IMR-90 (cell line): Measurements from ENCODE around the gene TASL. TPM values are rescaled to one million over a fixed set of nuclear protein-coding genes. Genes with fewer than 3 reads are reported as not detected.

Experiments
- ATAC-seq: fragments of 200-7000 bp; cut with Tn5 transposase; 2 replicates; pipeline ENCODE4 v1.9.1; 2020; ENCODE audit warnings: low read depth, mild to moderate bottlenecking, moderate library complexity
- BruUV-seq: library from RNA; stranded (reverse); fragments of 400-500 nt; replicated peaks from 2 replicates; lab custom pipeline; 2021; lab: Mats Ljungman, UMichigan
- CTCF ChIA-PET: fragments of 300-600 bp; formaldehyde crosslinking; extraction: SDS; loops from one replicate; lab custom pipeline; 2021; ENCODE audit warnings: antibody characterized with exemption; lab: Yijun Ruan, JAX
- POLR2A ChIA-PET: fragments of 300-600 bp; sonication (Branson Sonifier 250); formaldehyde crosslinking; loops from one replicate; lab custom pipeline; 2022; ENCODE audit warnings: antibody characterized with exemption; ENCODE audit not compliant: unreplicated experiment; lab: Charles Lee
- DNase-seq: peaks from one replicate; pipeline ENCODE4 v3.0.0; 2013
- H2AFZ ChIP-seq: replicated peaks from 2 replicates; pipeline ENCODE3; 2013; ENCODE audit warnings: low read length, mild to moderate bottlenecking; ENCODE audit not compliant: poor library complexity
- H2AK5ac ChIP-seq: 2 replicates; pipeline ENCODE4 v1.6.1; 2013; ENCODE audit warnings: low read depth, low read length, inconsistent platforms
- H2AK9ac ChIP-seq: replicated peaks from 2 replicates; pipeline ENCODE3; 2013; ENCODE audit warnings: mild to moderate bottlenecking, low read depth, low read length, moderate library complexity; ENCODE audit not compliant: poor library complexity
- H2BK120ac ChIP-seq: 2 replicates; pipeline ENCODE4 v1.6.1; 2013; ENCODE audit warnings: low read depth, low read length, inconsistent platforms
- H2BK15ac ChIP-seq: 3 replicates; pipeline ENCODE4 v1.6.1; 2013; ENCODE audit warnings: low read depth, low read length, inconsistent platforms
- H2BK20ac ChIP-seq: 2 replicates; pipeline ENCODE4 v1.6.1; 2013; ENCODE audit warnings: low read depth, mild to moderate bottlenecking, inconsistent platforms, low read length, moderate library complexity
- H2BK5ac ChIP-seq: 2 replicates; pipeline ENCODE4 v1.6.1; 2013; ENCODE audit warnings: mild to moderate bottlenecking, low read depth, low read length, inconsistent platforms; ENCODE audit not compliant: poor library complexity, severe bottlenecking
- H3K14ac ChIP-seq: replicated peaks from 2 replicates; pipeline ENCODE4 v1.6.1; 2013; ENCODE audit warnings: low read depth, low read length, inconsistent platforms
- H3K18ac ChIP-seq: 2 replicates; pipeline ENCODE4 v1.6.1; 2013; ENCODE audit warnings: low read depth, low read length, control low read depth
- H3K23ac ChIP-seq: 2 replicates; pipeline ENCODE4 v1.6.1; 2013; ENCODE audit warnings: low read depth, low read length, inconsistent platforms
- H3K27ac ChIP-seq: 2 replicates; pipeline ENCODE4 v1.5.1; 2013; ENCODE audit warnings: mild to moderate bottlenecking, control low read depth, low read length; ENCODE audit not compliant: insufficient read depth
- H3K27me3 ChIP-seq: 2 replicates; pipeline ENCODE4 v1.6.1; 2013; ENCODE audit warnings: low read length; ENCODE audit not compliant: control insufficient read depth, insufficient read depth
- H3K36me3 ChIP-seq: 2 replicates; pipeline ENCODE4 v1.6.1; 2013; ENCODE audit warnings: low read length, mixed read lengths; ENCODE audit not compliant: control insufficient read depth, insufficient read depth
- H3K4ac ChIP-seq: 2 replicates; pipeline ENCODE4 v1.6.1; 2013; ENCODE audit warnings: low read depth, low read length, inconsistent platforms
- H3K4me1 ChIP-seq: 2 replicates; pipeline ENCODE4 v1.6.1; 2013; ENCODE audit warnings: low read length, mixed read lengths; ENCODE audit not compliant: control insufficient read depth, insufficient read depth
- H3K4me2 ChIP-seq: 2 replicates; pipeline ENCODE4 v1.6.1; 2013; ENCODE audit warnings: low read depth, mild to moderate bottlenecking, control low read depth, low read length, moderate library complexity
- H3K4me3 ChIP-seq: 2 replicates; pipeline ENCODE4 v1.5.1; 2013; ENCODE audit warnings: low read depth, mild to moderate bottlenecking, control low read depth, low read length, moderate library complexity; ENCODE audit not compliant: insufficient read depth
- H3K56ac ChIP-seq: 2 replicates; pipeline ENCODE4 v1.6.1; 2013; ENCODE audit warnings: low read length, inconsistent platforms; ENCODE audit not compliant: insufficient read depth; ENCODE audit errors: extremely low read depth
- H3K79me1 ChIP-seq, 2 experiments: 2 replicates each; pipeline ENCODE4 v1.6.1; 2013; ENCODE audit warnings: low read length in 2 of 2, inconsistent platforms in 1 of 2, low read depth in 1 of 2
- H3K9ac ChIP-seq: 2 replicates; pipeline ENCODE4 v1.6.1; 2013; ENCODE audit warnings: low read depth, low read length, control low read depth
- H3K9me1 ChIP-seq: 2 replicates; pipeline ENCODE4 v1.6.1; 2013; ENCODE audit warnings: low read length, inconsistent platforms; ENCODE audit not compliant: insufficient read depth
- H3K9me3 ChIP-seq: 2 replicates; pipeline ENCODE4 v1.6.1; 2013; ENCODE audit warnings: low read length; ENCODE audit not compliant: control insufficient read depth, insufficient read depth
- H4K20me1 ChIP-seq: 2 replicates; pipeline ENCODE4 v1.6.1; 2013; ENCODE audit warnings: low read length, inconsistent platforms; ENCODE audit not compliant: insufficient read depth
- H4K5ac ChIP-seq: 2 replicates; pipeline ENCODE4 v1.6.1; 2013; ENCODE audit warnings: mild to moderate bottlenecking, low read depth, low read length, control low read depth
- H4K8ac ChIP-seq, 2 experiments: 2 replicates each; pipeline ENCODE4 v1.6.1; 2013; ENCODE audit warnings: low read depth in 2 of 2, low read length in 2 of 2, control low read depth in 1 of 2, inconsistent platforms in 1 of 2
- H4K91ac ChIP-seq: 2 replicates; pipeline ENCODE4 v1.6.1; 2013; ENCODE audit warnings: low read depth, low read length, inconsistent platforms; ENCODE audit not compliant: insufficient read depth
- CEBPB ChIP-seq: IDR thresholded peaks from 2 replicates; pipeline ENCODE4 v1.6.1; 2012; ENCODE audit warnings: low read depth, low read length, improper control_type of control experiment
- CHD1 ChIP-seq: IDR thresholded peaks from 2 replicates; pipeline ENCODE4 v1.6.1; 2012; ENCODE audit warnings: low read depth, low read length, improper control_type of control experiment
- CTCF ChIP-seq: conservative IDR thresholded peaks from 2 replicates; pipeline ENCODE4 v1.5.1; 2012; ENCODE audit warnings: mild to moderate bottlenecking, low read depth, low read length, improper control_type of control experiment
- ELK1 ChIP-seq: fragments of 150-350 bp; IDR thresholded peaks from 2 replicates; pipeline ENCODE4 v1.6.1; 2016; ENCODE audit warnings: low read depth, mild to moderate bottlenecking, low read length, moderate library complexity, borderline replicate concordance
- FOS ChIP-seq: fragments of 150-350 bp; IDR thresholded peaks from 2 replicates; pipeline ENCODE4 v1.6.1; 2016; ENCODE audit warnings: low read depth, low read length
- MAFK ChIP-seq: IDR thresholded peaks from 2 replicates; pipeline ENCODE4 v1.6.1; 2012; ENCODE audit warnings: low read depth, low read length, improper control_type of control experiment
- MAZ ChIP-seq: IDR thresholded peaks from 2 replicates; pipeline ENCODE4 v1.6.1; 2012; ENCODE audit warnings: low read depth, mild to moderate bottlenecking, low read length, improper control_type of control experiment, moderate library complexity, borderline replicate concordance
- MXI1 ChIP-seq: IDR thresholded peaks from 2 replicates; pipeline ENCODE4 v1.6.1; 2012; ENCODE audit warnings: low read depth, mild to moderate bottlenecking, low read length, moderate library complexity, borderline replicate concordance
- NFE2L2 ChIP-seq: fragments of 150-350 bp; IDR thresholded peaks from 2 replicates; pipeline ENCODE4 v1.6.1; 2016; ENCODE audit warnings: low read depth, mild to moderate bottlenecking, low read length
- RCOR1 ChIP-seq: IDR thresholded peaks from 2 replicates; pipeline ENCODE4 v1.6.1; 2012; ENCODE audit warnings: mild to moderate bottlenecking, low read length, improper control_type of control experiment; ENCODE audit not compliant: insufficient replicate concordance
- RFX5 ChIP-seq: IDR thresholded peaks from 2 replicates; pipeline ENCODE4 v1.8.0; 2012; ENCODE audit warnings: low read depth, mild to moderate bottlenecking, low read length, moderate library complexity
- SMC3 ChIP-seq: fragments of 150-350 bp; IDR thresholded peaks from 2 replicates; pipeline ENCODE4 v1.6.1; 2016; ENCODE audit warnings: low read depth, mild to moderate bottlenecking, antibody characterized with exemption, low read length, moderate library complexity
- WGBS, 2 experiments: methylation state at CpG; one replicate each; pipeline versions ENCODE4 v1.1.5 to v1.1.7; 2013; ENCODE audit warnings: missing lambda C conversion rate in 2 of 2; ENCODE audit not compliant: insufficient read length in 1 of 2; ENCODE audit errors: extremely low coverage in 2 of 2; 5-methylcytosine and 5-hydroxymethylcytosine counted together
- dilution Hi-C: fragments of 300-500 bp; cut with HindIII; formaldehyde crosslinking; loops from one replicate; pipeline ENCODE4 v1.14.3; 2018; ENCODE audit warnings: low sequenced_read_pairs; ENCODE audit not compliant: unreplicated experiment
- in situ Hi-C: fragments of 300-500 bp; cut with MboI; formaldehyde crosslinking; loops from 3 replicates; pipeline ENCODE4 v1.14.3; 2019; ENCODE audit warnings: low sequenced_read_pairs, inconsistent platforms, mixed read lengths
- intact Hi-C: fragments of 100-400 bp; cut with micrococcal nuclease; formaldehyde crosslinking; loops from 2 replicates; pipeline ENCODE4 v1.10.0; 2022
- polyA plus RNA-seq, 3 experiments: library from polyadenylated mRNA; depleted of rRNA; stranded (reverse); fragments of >200 nt; gene quantifications; 2 replicates each; pipeline ENCODE4 v1.2.3, GENCODE V29; 2012; ENCODE audit warnings: low replicate concordance in 1 of 3
- total RNA-seq: library from RNA; depleted of rRNA; stranded (reverse); fragments of >200 nt; gene quantifications from 2 replicates; pipeline ENCODE4 v1.2.3, GENCODE V29; 2012
- TF ChIP-seq, protein P1 (sequence below): fragments of 150-350 bp; IDR thresholded peaks from 2 replicates; pipeline ENCODE4 v1.6.1; 2017; ENCODE audit warnings: mild to moderate bottlenecking, antibody characterized with exemption, low read length, low read depth

The TASL gene
- total and polyA plus RNA-seq, 2 of the 4 experiments (the other 2 are of a cell fraction), result not detected

GRCh38 chrX:30525732-30526131 is 51.8 kb downstream of the TASL start:
- no peaks in the 10 kb centered on the region for H3K27me3 ChIP-seq
- H2BK15ac ChIP-seq, result no peak overlapping the region
- no peaks in the 10 kb centered on the region for H4K20me1 ChIP-seq
- TF ChIP-seq SMC3 (no peak), NFE2L2 (no peak), ELK1 (no peak), CEBPB (no peak), MAZ (no peak), MAFK (no peak), CTCF (no peak), CHD1 (no peak), MXI1 (no peak), RFX5 (no peak), RCOR1 (no peak), FOS (no peak)
- TF ChIP-seq, protein P1, sequence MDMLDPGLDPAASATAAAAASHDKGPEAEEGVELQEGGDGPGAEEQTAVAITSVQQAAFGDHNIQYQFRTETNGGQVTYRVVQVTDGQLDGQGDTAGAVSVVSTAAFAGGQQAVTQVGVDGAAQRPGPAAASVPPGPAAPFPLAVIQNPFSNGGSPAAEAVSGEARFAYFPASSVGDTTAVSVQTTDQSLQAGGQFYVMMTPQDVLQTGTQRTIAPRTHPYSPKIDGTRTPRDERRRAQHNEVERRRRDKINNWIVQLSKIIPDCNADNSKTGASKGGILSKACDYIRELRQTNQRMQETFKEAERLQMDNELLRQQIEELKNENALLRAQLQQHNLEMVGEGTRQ, result no peak
- ATAC-seq (peak; percentile 46; the same call in 1 of the 2 replicates), DNase-seq (peak; percentile 16)
- no peak overlapping the region for H3K56ac ChIP-seq
- no peak overlapping the region for H3K23ac ChIP-seq
- H3K27ac ChIP-seq, result no peak overlapping the region
- no peak overlapping the region for H4K91ac ChIP-seq
- H3K4me3 ChIP-seq, result no peak overlapping the region
- no peak overlapping the region for H2BK20ac ChIP-seq
- no peaks in the 10 kb centered on the region for H3K4me1 ChIP-seq
- no CpG with 5 or more reads among the region's 4 CpGs for WGBS, 2 experiments
- H3K9me3 ChIP-seq, result no peaks in the 10 kb centered on the region
- no peak overlapping the region for H3K14ac ChIP-seq
- dilution Hi-C loops, result no loop called here
- H2BK120ac ChIP-seq, result no peak overlapping the region
- no peaks in the 10 kb centered on the region for H3K9me1 ChIP-seq
- H4K8ac ChIP-seq, result no peak overlapping the region
- in situ Hi-C loops, result no loop called here
- H3K79me1 ChIP-seq, result no peaks in the 10 kb centered on the region
- H2AFZ ChIP-seq, result no peak overlapping the region
- no peak overlapping the region for H3K9ac ChIP-seq
- ChIA-PET POLR2A (no interaction called here), CTCF (no interaction called here)
- no peak overlapping the region for H3K4ac ChIP-seq
- H2AK9ac ChIP-seq, result no peak overlapping the region
- no peak overlapping the region for H3K4me2 ChIP-seq
- H2AK5ac ChIP-seq, result no peak overlapping the region
- H4K5ac ChIP-seq, result no peak overlapping the region
- no peak overlapping the region for H2BK5ac ChIP-seq
- H3K36me3 ChIP-seq, result no peaks in the 10 kb centered on the region
- no TSS peak for BruUV-seq
- intact Hi-C loops, result no loop called here
- no peak overlapping the region for H3K18ac ChIP-seq
